Natural killer cell (primary cell): ENCODE measurements around the gene MFSD12. TPM values are rescaled to one million over a fixed set of nuclear protein-coding genes. Genes with fewer than 3 reads are reported as not detected.

Source experiments
- ATAC-seq, 3 donors: fragments of 150-1000 bp in 2 of 3; fragments of 200-7000 bp in 1 of 3; cut with Tn5 transposase; 1 replicate in 1 of 3; 2 replicates in 2 of 3; pipeline ENCODE4 v1.10.0; 2021; ENCODE audit warnings: mild to moderate bottlenecking in 2 of 3, moderate library complexity in 2 of 3
- DNase-seq, 2 donors: peaks; one replicate each; pipeline versions ENCODE4 v3.0.0 to v3.0.0-alpha.2; 2013 to 2021; ENCODE audit warnings: mixed read lengths in 1 of 2
- H3K27ac ChIP-seq: one replicate; pipeline ENCODE4 v1.5.1; 2013; ENCODE audit warnings: mild to moderate bottlenecking, low read length
- H3K27me3 ChIP-seq: one replicate; pipeline ENCODE4 v1.6.1; 2013; ENCODE audit warnings: low read length; ENCODE audit not compliant: control insufficient read depth, insufficient read depth
- H3K36me3 ChIP-seq: one replicate; pipeline ENCODE4 v1.6.1; 2013; ENCODE audit warnings: low read length; ENCODE audit not compliant: control insufficient read depth, insufficient read depth
- H3K4me1 ChIP-seq: one replicate; pipeline ENCODE4 v1.6.1; 2013; ENCODE audit warnings: low read length; ENCODE audit not compliant: control insufficient read depth, insufficient read depth
- H3K4me3 ChIP-seq: one replicate; pipeline ENCODE4 v1.5.1; 2013; ENCODE audit warnings: low read length
- H3K9me3 ChIP-seq: one replicate; pipeline ENCODE4 v1.6.1; 2013; ENCODE audit warnings: low read length; ENCODE audit not compliant: control insufficient read depth, insufficient read depth
- H3K27ac Mint-ChIP-seq, 2 donors: one replicate each; pipeline ENCODE4 v1.8.0; 2022; ENCODE audit warnings: mild to moderate bottlenecking in 2 of 2, mixed read lengths in 2 of 2, moderate library complexity in 1 of 2
- H3K27me3 Mint-ChIP-seq, 2 donors: one replicate each; pipeline ENCODE4 v1.8.0; 2022; ENCODE audit warnings: low read depth in 2 of 2, mixed read lengths in 2 of 2
- H3K36me3 Mint-ChIP-seq: one replicate; pipeline ENCODE4 v1.8.0; 2022; ENCODE audit warnings: mixed read lengths
- H3K4me1 Mint-ChIP-seq, 2 donors: one replicate each; pipeline ENCODE4 v1.8.0; 2022; ENCODE audit warnings: mixed read lengths in 2 of 2
- H3K4me3 Mint-ChIP-seq: one replicate; pipeline ENCODE4 v1.8.0; 2022; ENCODE audit warnings: mild to moderate bottlenecking, moderate library complexity, mixed read lengths
- H3K9me3 Mint-ChIP-seq, 2 donors: one replicate each; pipeline ENCODE4 v1.8.0; 2022; ENCODE audit warnings: mixed read lengths in 2 of 2
- CTCF ChIP-seq: fragments of 200-600 bp; IDR thresholded peaks from one replicate; pipeline ENCODE4 v1.8.0; 2022; ENCODE audit warnings: antibody characterized with exemption
- WGBS: methylation state at CpG from one replicate; pipeline ENCODE4 v1.1.7; 2013; ENCODE audit warnings: missing lambda C conversion rate; ENCODE audit not compliant: insufficient coverage; 5-methylcytosine and 5-hydroxymethylcytosine counted together
- intact Hi-C: fragments of 100-400 bp; cut with micrococcal nuclease; formaldehyde crosslinking; loops from one replicate; pipeline ENCODE4 v1.14.2; 2022
- total RNA-seq, 4 donors: library from RNA; stranded (reverse); fragments of 120-200 nt in 1 of 4; gene quantifications; one replicate each; pipeline versions ENCODE4 v1.2.3 to v1.2.4, GENCODE V29; 2013 to 2022

Gene MFSD12
- total RNA-seq, 3 donors from 2014 or later (not counting 1 experiment from before 2014, with no cell fraction given) = 29.8 to 34.5 (median 33.6) TPM

GRCh38 chr19:3500429-3501101 is 56.8 kb downstream of the MFSD12 start, which contains the start of gene DOHH:
Gene DOHH (minus strand): TSS chr19:3500674. CDS start chr19:3496814, 3,860 bp downstream.
- Histone ChIP-seq H3K27me3 (no peaks in the 10 kb centered on the region), H3K36me3 (peaks cover 8% of the 10 kb centered on the region), H3K4me3 (peak within 1 kb of the TSS; percentile 80), H3K27ac (peak within 1 kb of the TSS; percentile 89), H3K4me1 (peaks cover 22% of the 10 kb centered on the region), H3K9me3 (no peaks in the 10 kb centered on the region)
- TF ChIP-seq CTCF = no peak
- no peaks in the 10 kb centered on the region for H3K9me3 Mint-ChIP-seq
- H3K4me1 Mint-ChIP-seq = peaks cover 17 to 29% of the 10 kb centered on the region in 2 donors
- no peaks in the 10 kb centered on the region for H3K36me3 Mint-ChIP-seq
- DNase-seq (peak; percentile 95 to 98), ATAC-seq (peak; percentile 81 to 93 (median 89))
- intact Hi-C loops = no loop called here
- H3K4me3 Mint-ChIP-seq = peak within 1 kb of the TSS; percentile 94
- peak within 1 kb of the TSS; percentile 99 for H3K27ac Mint-ChIP-seq
- WGBS = under 1% methylated on average over 51 of the region's 52 CpGs
- H3K27me3 Mint-ChIP-seq = no peaks in the 10 kb centered on the region

- Mint-ChIP-seq H3K36me3 (no peaks in the 10 kb centered on the region), H3K27me3 (no peaks in the 10 kb centered on the region), H3K4me3 (peak overlapping the region; percentile 94), H3K9me3 (no peaks in the 10 kb centered on the region), H3K27ac (peak overlapping the region; percentile 99), H3K4me1 (peaks cover 16 to 28% of the 10 kb centered on the region in 2 donors)
- no peak for DNase-seq
- Histone ChIP-seq H3K9me3 (no peaks in the 10 kb centered on the region), H3K4me3 (peak overlapping the region; percentile 80), H3K27ac (peak overlapping the region; percentile 89), H3K36me3 (peaks cover 10% of the 10 kb centered on the region), H3K4me1 (peaks cover 16% of the 10 kb centered on the region), H3K27me3 (no peaks in the 10 kb centered on the region)
- peak in 1 of 3 donors; percentile 6 for ATAC-seq
- no peak for TF ChIP-seq CTCF
- intact Hi-C loops = no loop called here
- WGBS = 28% methylated on average over 18 of the region's 18 CpGs
These were observed 57.5 kb downstream of the MFSD12 start for GRCh38 chr19:3499738-3500428.

- H3K27ac Mint-ChIP-seq = no peak overlapping the region
- Histone ChIP-seq H3K4me1 (peaks cover 16% of the 10 kb centered on the region), H3K4me3 (no peak overlapping the region), H3K36me3 (peaks cover 15% of the 10 kb centered on the region), H3K27me3 (no peaks in the 10 kb centered on the region), H3K9me3 (no peaks in the 10 kb centered on the region), H3K27ac (no peak overlapping the region)
- DNase-seq = no peak
- over 99% methylated on average over 5 of the region's 5 CpGs for WGBS
- H3K27me3 Mint-ChIP-seq = no peaks in the 10 kb centered on the region
- no peak for ATAC-seq
- TF ChIP-seq CTCF = no peak
- intact Hi-C loops = no loop called here
- H3K36me3 Mint-ChIP-seq = no peaks in the 10 kb centered on the region
- peaks cover 16 to 28% of the 10 kb centered on the region in 2 donors for H3K4me1 Mint-ChIP-seq
- no peaks in the 10 kb centered on the region for H3K9me3 Mint-ChIP-seq
- H3K4me3 Mint-ChIP-seq = no peak overlapping the region
These were observed 59.4 kb downstream of the MFSD12 start for GRCh38 chr19:3497757-3498520.
